D721Med (cell line): ENCODE measurements around the gene AFF3.
"Not testable (repeated sequence)": the region's sequence is repeated elsewhere in the genome, so short reads cannot be mapped to it uniquely, and the experiment has no call there.

Source experiments
- DNase-seq: peaks from one replicate; pipeline ENCODE4 v3.0.0; 2011; ENCODE audit warnings: low spot score; ENCODE audit not compliant: insufficient read length
- FAIRE-seq: peaks from 2 replicates; lab custom pipeline; 2011; peaks lifted over from hg19 to GRCh38; lab: Jason Lieb, UNC
- CTCF ChIP-seq: IDR thresholded peaks from 2 replicates; pipeline ENCODE4 v1.5.1; 2012; ENCODE audit warnings: mild to moderate bottlenecking, control low read depth; ENCODE audit not compliant: insufficient read depth; ENCODE audit errors: missing control alignments

The AFF3 gene

GRCh38 chr2:99753505-99753904 lies 388.9 kb downstream of the AFF3 start:
- FAIRE-seq (no peak), DNase-seq (no peak)
- TF ChIP-seq CTCF = no peak

DNA sequence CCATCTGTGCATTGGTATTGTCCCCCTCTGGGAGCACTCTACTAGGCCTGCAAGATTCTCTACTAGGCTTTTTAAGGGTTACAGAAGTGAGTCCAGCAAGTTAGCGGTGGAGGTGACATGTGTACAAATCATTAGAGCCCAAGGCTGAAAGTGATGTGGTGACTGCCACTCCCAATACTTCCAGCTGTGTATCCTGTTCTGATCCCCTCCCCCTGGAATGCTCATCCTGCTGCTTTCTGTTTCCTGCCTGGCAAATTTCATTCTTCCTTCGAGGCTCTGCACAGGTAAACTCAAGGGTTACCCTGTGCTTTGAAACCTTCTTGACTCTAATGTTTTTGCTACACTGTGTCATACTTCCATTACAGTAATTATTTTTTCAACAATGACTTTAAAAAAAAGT lies 394.0 kb downstream of the AFF3 start:
- no peak for TF ChIP-seq CTCF
- FAIRE-seq (no peak), DNase-seq (no peak)

GRCh38 chr2:99747842-99748241 lies 394.5 kb downstream of the AFF3 start:
- TF ChIP-seq CTCF = no peak
- FAIRE-seq (no peak), DNase-seq (no peak)

GRCh38 chr2:99743146-99743545 lies 399.2 kb downstream of the AFF3 start:
- FAIRE-seq = no peak
- no peak for DNase-seq
- TF ChIP-seq CTCF = no peak

- no peak for DNase-seq
Measured at GRCh38 chr2:99737537-99737936, 404.9 kb downstream of the AFF3 start.

GRCh38 chr2:99735753-99736152 lies 406.6 kb downstream of the AFF3 start:
- no peak for DNase-seq
- no peak for TF ChIP-seq CTCF
- FAIRE-seq = no peak

More at GRCh38 chr2:99737537-99737936, 404.9 kb downstream of the AFF3 start:
- no peak for FAIRE-seq
- no peak for TF ChIP-seq CTCF

DNA sequence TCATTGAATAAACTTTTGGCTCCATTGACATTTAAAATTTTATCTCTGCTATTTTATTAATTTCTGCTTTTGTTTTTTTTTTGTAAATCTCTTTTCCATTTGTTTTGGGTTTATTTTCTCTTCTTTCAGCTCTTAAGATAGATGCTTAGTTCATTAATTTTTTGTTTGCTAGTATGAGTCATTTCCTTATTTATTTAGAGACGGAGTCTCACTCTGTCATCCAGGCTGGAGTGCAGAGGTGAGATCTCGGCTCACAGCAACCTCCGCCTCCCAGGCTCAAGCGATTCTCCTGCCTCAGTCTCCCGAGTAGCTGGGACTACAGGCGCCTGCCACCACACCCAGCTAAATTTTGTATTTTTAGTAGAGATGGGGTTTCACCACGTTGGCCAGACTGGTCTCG lies 407.1 kb downstream of the AFF3 start:
- not testable (repeated sequence) for FAIRE-seq, DNase-seq

DNA sequence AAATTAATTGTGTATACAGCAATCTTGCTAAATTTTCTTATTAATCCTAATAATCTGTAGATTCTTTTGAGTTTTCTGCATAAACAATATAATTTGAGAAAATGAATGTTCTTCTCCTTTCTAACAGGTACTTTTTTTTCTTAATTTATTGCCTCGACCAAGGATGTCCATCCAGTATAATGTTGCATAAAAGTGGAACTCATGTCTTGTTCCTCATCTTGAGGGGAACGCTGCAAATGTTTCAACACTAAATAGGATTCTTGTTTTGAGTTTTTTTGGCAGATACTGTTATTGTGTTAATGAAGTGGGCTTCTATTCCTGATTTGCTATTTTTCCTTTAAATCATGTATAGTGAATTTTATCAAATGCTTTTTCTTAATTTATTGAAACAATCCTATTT lies 408.2 kb downstream of the AFF3 start:
- no peak for TF ChIP-seq CTCF
- no peak for FAIRE-seq
- DNase-seq = no peak
